Measurements from ENCODE around the gene ADSS2.

DNA sequence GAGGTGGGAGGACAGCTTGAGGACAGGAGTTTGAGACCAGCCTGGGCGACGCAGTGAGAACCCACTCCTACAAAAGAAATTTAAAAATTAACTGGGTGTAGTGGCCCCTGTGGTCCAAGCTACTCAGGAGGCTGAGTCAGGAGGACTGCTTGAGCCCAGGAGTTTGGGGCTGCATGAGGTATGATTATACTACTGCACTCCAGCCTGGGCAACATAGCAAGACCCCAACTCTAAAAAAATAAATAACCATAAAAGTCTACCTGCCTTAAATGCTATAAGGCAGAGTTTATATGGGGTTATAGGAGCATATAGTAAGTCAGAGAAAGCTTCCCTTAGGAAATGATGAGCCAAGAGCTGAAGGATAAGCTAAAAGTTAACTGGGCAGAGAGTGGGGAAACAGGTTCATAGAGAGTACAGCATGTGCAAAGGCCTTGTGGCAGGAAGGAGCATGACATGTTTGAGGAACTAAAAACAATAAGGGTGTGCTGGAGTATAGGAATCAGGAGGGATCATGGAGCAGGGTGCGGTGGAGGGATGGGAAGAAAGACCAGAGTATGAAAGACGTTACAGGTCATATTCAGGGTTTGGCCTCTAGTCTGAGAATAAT is 68.3 kb downstream of the ADSS2 start:
- TF ChIP-seq, protein P1, sequence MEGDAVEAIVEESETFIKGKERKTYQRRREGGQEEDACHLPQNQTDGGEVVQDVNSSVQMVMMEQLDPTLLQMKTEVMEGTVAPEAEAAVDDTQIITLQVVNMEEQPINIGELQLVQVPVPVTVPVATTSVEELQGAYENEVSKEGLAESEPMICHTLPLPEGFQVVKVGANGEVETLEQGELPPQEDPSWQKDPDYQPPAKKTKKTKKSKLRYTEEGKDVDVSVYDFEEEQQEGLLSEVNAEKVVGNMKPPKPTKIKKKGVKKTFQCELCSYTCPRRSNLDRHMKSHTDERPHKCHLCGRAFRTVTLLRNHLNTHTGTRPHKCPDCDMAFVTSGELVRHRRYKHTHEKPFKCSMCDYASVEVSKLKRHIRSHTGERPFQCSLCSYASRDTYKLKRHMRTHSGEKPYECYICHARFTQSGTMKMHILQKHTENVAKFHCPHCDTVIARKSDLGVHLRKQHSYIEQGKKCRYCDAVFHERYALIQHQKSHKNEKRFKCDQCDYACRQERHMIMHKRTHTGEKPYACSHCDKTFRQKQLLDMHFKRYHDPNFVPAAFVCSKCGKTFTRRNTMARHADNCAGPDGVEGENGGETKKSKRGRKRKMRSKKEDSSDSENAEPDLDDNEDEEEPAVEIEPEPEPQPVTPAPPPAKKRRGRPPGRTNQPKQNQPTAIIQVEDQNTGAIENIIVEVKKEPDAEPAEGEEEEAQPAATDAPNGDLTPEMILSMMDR (conservative IDR thresholded peaks at IDR 0.05; ENCODE audit: low read depth in 2 of 2) = no peak; a peak in 1 of 4 replicates
- TF ChIP-seq POLR2AphosphoS5 (IDR thresholded peaks at IDR 0.05; ENCODE audit: low read depth) = no peak
- no peak for TF ChIP-seq EZH2phosphoT487 (IDR thresholded peaks at IDR 0.05; ENCODE audit: unreplicated experiment)
- TF ChIP-seq, protein P2, sequence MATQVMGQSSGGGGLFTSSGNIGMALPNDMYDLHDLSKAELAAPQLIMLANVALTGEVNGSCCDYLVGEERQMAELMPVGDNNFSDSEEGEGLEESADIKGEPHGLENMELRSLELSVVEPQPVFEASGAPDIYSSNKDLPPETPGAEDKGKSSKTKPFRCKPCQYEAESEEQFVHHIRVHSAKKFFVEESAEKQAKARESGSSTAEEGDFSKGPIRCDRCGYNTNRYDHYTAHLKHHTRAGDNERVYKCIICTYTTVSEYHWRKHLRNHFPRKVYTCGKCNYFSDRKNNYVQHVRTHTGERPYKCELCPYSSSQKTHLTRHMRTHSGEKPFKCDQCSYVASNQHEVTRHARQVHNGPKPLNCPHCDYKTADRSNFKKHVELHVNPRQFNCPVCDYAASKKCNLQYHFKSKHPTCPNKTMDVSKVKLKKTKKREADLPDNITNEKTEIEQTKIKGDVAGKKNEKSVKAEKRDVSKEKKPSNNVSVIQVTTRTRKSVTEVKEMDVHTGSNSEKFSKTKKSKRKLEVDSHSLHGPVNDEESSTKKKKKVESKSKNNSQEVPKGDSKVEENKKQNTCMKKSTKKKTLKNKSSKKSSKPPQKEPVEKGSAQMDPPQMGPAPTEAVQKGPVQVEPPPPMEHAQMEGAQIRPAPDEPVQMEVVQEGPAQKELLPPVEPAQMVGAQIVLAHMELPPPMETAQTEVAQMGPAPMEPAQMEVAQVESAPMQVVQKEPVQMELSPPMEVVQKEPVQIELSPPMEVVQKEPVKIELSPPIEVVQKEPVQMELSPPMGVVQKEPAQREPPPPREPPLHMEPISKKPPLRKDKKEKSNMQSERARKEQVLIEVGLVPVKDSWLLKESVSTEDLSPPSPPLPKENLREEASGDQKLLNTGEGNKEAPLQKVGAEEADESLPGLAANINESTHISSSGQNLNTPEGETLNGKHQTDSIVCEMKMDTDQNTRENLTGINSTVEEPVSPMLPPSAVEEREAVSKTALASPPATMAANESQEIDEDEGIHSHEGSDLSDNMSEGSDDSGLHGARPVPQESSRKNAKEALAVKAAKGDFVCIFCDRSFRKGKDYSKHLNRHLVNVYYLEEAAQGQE (IDR thresholded peaks at IDR 0.05; ENCODE audit: unreplicated experiment) = no peak
- TF ChIP-seq JUNB (IDR thresholded peaks at IDR 0.05; ENCODE audit: unreplicated experiment) = no peak

Data from GM23338 (cell line).